Renal cortex interstitium (tissue), 11 donors: Measurements from ENCODE around the gene XCR1. TPM values are rescaled to one million over a fixed set of nuclear protein-coding genes. Genes with fewer than 3 reads are reported as not detected.

ENCODE experiments used
- DNase-seq, 11 donors: peaks; one replicate each; pipeline ENCODE4 v3.0.0-alpha.2; 2013; ENCODE audit warnings: low read depth in 9 of 11, low spot score in 4 of 11; ENCODE audit errors: extremely low read depth in 1 of 11
- polyA plus RNA-seq, 3 donors: library from polyadenylated mRNA; unstranded; fragments of 120-200 nt; gene quantifications; one replicate each; pipeline ENCODE4 v1.2.1, GENCODE V29; 2013; ENCODE audit not compliant: insufficient read length in 3 of 3

The XCR1 gene
- polyA plus RNA-seq, 3 donors, result 0.17 to 0.20 TPM; not detected in 1

DNA sequence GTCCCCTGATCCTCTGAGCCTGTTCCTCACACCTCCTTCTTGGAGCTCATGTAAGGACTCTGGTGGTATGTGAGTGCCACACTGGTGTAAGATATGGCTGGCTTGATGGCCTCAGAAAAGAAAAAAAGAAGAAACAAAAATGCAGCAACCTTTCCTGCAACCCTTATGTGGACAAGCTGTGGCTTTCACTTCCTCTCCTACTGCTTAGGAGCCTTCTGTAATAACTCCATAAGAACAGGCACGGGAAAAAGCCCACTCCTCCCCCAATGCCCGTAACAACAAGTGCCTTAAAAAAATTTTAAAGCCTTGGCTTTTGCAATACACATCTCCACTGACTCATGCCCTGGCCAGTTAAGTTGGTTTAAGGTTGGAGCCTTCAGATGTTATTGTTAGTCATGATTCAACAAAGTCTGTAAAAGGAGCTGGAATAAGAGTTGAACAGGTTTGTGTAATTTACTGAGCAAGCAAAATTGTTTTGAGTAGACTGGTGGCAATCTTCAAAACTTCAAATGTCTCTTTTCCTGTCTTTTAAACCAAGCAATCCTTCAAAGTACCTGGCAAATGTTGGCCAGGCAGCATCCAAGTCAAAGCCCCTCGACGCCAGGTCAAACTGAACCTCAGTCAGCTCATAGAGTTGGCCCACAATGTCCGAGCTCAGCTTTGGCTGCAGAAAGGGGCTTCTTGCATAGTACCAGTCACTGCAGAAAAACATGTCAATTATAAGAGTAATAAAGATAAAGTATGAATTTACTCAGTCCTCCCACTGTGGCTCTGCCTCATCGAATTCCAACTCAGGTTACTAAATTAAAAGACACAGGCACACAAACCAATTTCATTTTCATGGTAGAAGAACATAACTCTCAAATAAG is 54.5 kb downstream of the XCR1 start:
- no peak for DNase-seq

DNA sequence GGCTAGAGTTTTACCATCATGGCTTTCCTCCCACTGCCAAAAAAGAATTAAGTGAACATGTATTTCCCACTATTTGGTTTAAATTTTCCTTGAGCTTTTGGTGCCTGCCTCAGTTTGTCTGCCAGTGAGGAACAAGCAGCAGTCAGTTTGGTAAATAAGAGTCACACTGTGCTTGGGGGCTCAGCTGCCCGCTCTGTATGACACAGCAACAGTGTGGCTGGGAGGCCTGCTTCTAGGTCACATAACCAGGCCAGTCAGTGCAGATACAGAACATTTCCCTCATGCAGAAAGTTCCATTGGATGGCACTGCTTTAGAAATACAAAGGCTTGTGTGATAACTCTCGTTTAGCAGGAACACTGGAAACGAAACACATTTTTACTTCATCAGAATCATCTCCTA is 57.3 kb downstream of the XCR1 start:
- no peak for DNase-seq

DNA sequence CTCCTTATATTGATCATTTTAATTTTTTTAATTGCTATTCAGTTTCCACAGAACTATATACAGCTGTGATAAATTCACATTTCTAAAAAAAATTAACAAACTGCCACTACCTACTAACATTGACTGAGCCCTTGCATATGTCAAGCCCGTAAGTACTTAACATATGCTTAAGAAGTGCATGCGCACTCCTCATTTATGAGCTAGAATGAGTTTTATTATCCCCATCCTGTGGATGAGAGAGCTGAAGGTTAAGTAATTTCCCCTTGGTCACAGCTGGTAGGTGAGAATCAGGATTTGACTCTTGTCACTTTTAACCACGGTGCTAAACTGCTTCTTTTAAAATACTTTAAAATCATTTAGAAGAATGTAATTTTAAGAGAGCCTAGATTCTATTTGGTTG is 58.2 kb downstream of the XCR1 start:
- no peak for DNase-seq

DNA sequence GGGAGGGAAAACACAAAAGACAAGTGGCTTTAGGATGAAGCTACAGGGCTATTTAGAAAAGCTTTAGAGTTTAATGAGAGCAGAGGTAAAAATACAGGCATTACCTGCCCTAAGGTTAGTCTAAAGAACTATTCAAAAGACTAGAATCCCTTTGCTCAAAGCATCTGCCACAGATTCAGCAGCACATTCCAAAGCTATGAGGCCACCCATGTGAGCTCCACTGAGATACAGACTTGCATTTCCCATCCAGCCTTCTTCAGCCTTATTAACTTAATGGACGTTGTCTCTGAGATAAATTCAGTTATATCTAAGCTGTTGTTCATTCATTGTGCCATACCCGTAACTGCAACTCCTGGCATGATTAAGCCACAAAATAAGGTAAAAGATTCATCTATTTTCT is 58.6 kb downstream of the XCR1 start:
- DNase-seq, result no peak

DNA sequence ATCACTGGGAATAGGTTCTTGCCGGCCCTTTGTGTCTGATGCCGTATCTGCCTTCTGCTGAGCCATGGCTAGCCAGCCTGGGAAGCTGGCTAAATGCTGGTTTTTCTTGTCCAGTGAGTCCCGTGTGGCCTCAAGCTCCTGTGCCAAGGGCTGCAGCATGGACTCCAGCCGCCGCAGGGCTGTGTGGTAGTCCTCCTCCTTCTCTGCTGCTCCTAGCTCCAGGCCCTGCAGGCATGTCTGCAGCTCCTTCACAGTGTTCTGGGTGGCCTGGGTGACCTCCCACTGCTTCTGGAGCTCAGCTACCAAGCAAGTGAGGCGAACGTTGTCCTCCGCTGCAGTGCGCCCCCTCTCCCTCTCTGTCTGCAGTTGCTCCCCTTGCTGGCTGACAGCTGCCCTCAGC is 59.1 kb downstream of the XCR1 start:
- DNase-seq, result no peak

DNA sequence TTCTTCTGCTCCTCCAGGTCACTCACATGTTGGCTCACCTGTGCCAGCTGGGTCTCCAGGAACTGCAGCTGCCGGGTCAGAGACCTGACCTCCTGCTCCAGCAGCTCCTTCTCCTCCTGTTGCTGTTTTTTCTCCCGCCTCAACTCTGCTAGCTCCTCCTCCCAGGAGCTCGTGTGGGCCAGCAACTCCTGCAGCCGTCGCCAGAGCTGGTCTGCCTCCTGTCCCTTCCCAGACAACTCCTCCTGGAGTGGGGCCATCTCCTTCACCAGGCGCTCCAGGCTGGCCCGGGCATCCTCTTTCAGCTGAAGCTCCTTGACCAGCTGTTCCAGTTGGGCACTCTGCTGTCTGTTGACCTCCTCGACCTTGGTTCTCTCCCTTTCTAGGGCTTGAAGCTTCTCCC is 59.6 kb downstream of the XCR1 start:
- DNase-seq, result no peak

Other genes with a start within 250 kb of the XCR1 start
- gene SLC6A20, start 230.9 kb downstream of the XCR1 start, polyA plus RNA-seq, result under 1 TPM; 0.07 to 0.33 (median 0.20) TPM
- gene LZTFL1, start 185.4 kb downstream of the XCR1 start, polyA plus RNA-seq, result 10 to 100 TPM; 53.7 to 66.1 (median 64.3) TPM
- gene CCR9, start 140.9 kb downstream of the XCR1 start, polyA plus RNA-seq, result under 1 TPM in 2 of 3 donors, not detected in 1; 0.08 to 0.09 TPM
- under 1 TPM; 0.23 to 0.67 (median 0.24) TPM for gene CXCR6, start 84.0 kb downstream of the XCR1 start, polyA plus RNA-seq
- gene FYCO1, start 31.7 kb downstream of the XCR1 start, polyA plus RNA-seq, result 10 to 100 TPM; 17.6 to 18.8 (median 18.2) TPM
- 1 to 10 TPM; 1.9 to 2.5 (median 2.5) TPM for gene CCR1, start 180.8 kb upstream of the XCR1 start, polyA plus RNA-seq
- gene CCR3, start 215.0 kb upstream of the XCR1 start, polyA plus RNA-seq, result under 1 TPM in 1 of 3 donors, not detected in 2; 0.09 TPM